Measurements from ENCODE around the gene UCK2.

GRCh38 chr1:165852871-165853270 lies 25.5 kb downstream of the UCK2 start:
- no peak for TF ChIP-seq CTCF (IDR thresholded peaks at IDR 0.05; ENCODE audit: control extremely low read depth in 1 of 3, insufficient read depth in 1 of 3, low read depth in 1 of 3, low read length in 3 of 3)
- no peak for TF ChIP-seq EZH2 (IDR thresholded peaks at IDR 0.05; ENCODE audit: low read depth, low read length, severe bottlenecking)
- TF ChIP-seq CEBPB (IDR thresholded peaks at IDR 0.05; ENCODE audit: low read depth, low read length) = no peak
- TF ChIP-seq TCF12 (IDR thresholded peaks at IDR 0.05; ENCODE audit: low read depth, low read length) = no peak
- TF ChIP-seq CBX5 (IDR thresholded peaks at IDR 0.05; ENCODE audit: low read depth, low read length) = no peak
- TF ChIP-seq POLR2A (IDR thresholded peaks at IDR 0.05; ENCODE audit: control extremely low read depth in 1 of 2, low read depth in 2 of 2, low read length in 2 of 2) = no peak
- no peak for TF ChIP-seq NANOG (IDR thresholded peaks at IDR 0.05; ENCODE audit: insufficient read depth, low read depth, low read length, poor library complexity, severe bottlenecking)
- TF ChIP-seq TAF1 (IDR thresholded peaks at IDR 0.05; ENCODE audit: low read depth, low read length) = no peak
- no peak for TF ChIP-seq RAD21 (IDR thresholded peaks at IDR 0.05 in 1 of 2, conservative IDR thresholded peaks at IDR 0.05 in 1 of 2; ENCODE audit: low read depth in 2 of 2, low read length in 2 of 2)
- TF ChIP-seq NRF1 (IDR thresholded peaks at IDR 0.05; ENCODE audit: low read depth, low read length) = no peak
- no peak for TF ChIP-seq MAX (IDR thresholded peaks at IDR 0.05)
- TF ChIP-seq RXRA (IDR thresholded peaks at IDR 0.05; ENCODE audit: insufficient read depth, low read depth, low read length) = no peak
- TF ChIP-seq TEAD4 (IDR thresholded peaks at IDR 0.05; ENCODE audit: low read depth, low read length) = no peak
- no peak for TF ChIP-seq EGR1 (IDR thresholded peaks at IDR 0.05; ENCODE audit: borderline replicate concordance, low read depth, low read length)

Measured in H1 (cell line).